GM19397 (cell line): ENCODE results near the gene NOTO.

ENCODE experiments used
- ATAC-seq: cut with Tn5 transposase; IDR thresholded peaks from one replicate; pipeline ENCODE4 v1.9.1; 2021; ENCODE audit warnings: mild to moderate bottlenecking, moderate library complexity; ENCODE audit not compliant: unreplicated experiment

The NOTO gene

DNA sequence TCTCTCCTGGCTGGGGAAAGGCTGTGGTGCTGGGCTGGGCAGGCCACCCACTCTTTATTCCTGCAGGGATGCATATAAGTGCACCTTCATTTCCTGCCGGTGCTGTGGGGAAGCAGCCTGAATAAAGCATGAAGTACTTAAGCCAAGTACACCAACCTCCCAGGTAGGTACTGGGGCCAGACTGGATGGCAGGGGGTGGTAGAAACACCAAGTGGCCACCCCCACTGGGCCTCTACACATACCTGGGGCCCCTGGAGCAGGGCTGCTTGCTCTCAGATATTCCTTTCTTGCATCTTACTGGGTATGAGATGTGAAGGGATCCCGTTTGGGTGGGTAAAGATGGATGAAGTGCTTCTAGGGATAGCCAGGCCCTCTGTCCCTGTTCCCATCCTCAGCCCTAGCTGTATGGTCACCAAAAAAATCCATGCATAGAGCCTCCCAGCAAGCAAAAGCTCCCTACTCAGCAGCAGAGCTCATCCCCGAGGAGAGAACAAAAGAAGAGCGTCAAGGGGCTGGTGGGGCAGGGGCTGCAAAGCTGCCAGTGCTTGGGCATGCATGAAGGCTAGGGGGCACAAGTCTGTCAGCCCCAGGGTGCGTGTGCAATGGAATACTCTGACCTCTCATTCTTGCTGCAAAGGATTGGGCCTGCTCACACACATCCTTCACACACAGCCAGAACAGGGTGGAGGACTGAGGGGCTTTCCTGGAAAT, 53.7 kb downstream of the NOTO start:
- no peak for ATAC-seq

DNA sequence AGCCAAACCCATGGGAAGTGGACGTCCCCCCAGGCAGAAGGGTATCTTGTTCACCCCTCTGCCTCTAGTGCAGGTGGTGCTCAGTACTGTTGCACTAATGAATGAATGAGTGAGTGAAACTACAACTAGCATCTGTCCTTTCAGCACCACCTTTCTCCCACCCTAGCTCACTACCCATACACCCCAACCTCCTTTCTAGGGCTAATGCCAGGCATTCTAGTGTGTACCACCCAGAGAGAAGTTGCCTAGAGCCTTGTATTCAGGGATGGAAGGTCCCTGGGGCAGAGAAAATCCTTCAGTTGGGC, 54.2 kb downstream of the NOTO start:
- ATAC-seq, result no peak

DNA sequence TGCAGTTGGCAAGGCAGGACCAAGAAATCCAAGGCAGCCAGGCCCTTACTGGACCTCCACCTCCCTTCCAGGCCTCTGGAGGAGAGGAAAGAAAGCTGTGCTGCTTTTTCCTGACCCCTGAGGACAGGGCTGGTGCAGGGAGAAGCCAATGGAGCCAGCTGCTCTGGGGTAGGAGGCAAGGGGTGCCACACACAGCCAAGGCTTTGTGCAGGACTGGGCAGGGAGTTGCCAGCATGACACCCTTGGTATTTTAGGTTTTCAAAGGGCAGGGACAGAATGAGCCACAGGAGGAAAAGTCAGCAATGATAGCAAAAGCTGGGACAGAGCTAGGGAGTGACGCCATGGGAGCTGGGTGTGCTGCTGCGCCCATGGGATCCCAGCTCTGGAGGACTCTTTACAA, 54.6 kb downstream of the NOTO start:
- ATAC-seq, result no peak

DNA sequence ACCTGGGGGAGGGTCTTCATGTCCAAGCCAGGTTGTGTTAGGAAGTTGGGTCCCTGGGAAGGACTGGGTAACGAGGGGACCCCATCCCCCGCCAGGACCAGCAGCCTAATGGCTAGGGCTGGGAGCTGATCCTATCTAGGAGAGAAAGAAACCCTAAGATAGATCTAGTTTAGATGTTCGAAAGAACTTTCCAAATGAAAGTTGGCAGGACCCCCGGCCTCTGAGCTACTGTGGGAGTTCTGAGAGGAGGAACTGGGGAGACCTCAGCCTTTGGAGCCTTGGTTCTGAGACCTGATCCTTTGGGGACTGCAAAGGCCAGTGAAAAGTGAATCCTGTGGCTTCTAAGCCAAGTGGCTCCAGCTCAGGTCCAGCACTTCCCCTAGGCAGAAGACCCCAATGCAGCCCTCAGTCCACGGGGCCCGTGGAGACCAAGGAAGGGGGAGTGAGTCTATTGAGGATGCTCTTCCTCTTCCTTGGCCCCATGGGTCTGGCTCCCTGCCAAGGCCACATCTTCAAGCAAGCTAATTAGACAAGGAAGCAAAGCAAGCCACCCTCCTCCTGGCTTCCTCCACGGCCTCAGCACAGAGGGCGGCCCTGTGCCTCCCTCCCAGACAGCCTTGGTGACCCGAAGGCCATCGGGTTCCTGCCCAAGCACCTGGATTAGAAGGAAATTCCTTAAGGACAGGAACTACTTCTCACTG, 55.2 kb downstream of the NOTO start:
- ATAC-seq, result no peak

DNA sequence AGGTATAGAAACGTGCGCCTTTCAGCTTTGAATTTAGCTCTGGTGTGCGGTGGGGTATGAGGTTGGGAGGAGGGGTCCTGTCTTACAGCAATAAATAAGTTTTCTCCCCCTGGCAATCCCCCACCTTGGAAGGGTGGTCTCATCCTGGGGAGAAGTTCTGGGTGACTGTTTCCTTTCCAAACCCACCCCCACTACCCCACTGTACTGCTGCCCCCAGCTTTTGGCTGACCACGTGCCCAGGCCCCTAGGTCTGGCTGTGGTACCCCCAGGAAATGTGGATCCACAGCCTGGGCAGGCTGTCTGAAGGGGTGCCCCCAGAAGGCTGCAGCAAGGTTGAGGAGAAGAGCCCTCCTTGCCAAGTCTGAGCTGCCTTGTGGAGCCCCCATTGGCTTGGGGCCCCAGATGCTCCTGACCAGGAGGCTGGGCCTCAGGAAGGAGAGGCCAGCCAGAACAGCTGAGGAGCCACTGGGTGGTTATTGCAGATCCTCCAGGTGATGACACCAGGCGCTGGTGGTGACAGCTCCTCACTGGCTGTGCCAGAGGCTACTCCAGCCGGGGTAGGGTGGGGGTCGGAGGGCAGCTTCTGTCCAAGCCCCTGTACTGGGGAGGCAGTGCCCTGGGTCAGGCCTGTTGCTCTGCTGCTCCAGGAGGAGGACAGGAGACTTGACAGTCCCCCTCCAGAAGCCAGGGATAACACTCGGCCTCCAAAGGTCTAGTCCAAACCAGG, 56.0 kb downstream of the NOTO start:
- ATAC-seq, result no peak

DNA sequence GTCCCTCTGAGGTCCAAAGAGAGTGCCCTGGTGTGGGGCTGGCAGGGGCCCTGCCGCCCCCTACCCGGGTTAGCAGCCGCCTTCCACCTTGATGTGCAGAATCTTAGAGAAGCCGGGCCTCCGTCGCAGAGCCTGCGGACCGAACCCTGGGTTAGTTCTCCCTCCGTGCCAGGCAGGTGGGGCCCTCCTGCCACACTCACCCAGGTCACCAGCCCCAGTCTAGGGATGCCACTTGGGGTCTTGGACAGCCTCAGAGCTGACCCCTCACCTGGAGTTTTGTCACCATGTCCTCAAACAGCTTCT, 56.5 kb downstream of the NOTO start:
- ATAC-seq, result no peak

DNA sequence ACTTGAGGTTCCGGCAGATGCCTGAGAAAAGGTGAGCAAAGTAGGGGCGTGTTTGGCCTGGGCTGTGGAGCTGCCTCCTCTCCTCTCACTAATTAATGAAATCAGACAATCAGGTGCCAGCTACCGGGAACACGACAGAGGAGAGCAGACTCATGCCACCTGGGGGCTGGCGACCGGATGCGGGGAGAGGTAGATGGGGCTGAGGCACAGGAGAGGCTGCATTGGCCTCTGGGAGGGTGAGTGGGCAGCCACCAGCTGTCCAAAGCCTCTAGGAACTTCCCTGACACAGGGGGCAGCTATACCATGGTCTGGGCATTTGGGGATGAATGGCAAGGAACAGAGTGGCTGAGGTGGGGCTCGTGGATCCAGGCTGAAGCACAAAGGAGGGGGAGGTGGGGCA, 56.9 kb downstream of the NOTO start:
- ATAC-seq, result no peak

DNA sequence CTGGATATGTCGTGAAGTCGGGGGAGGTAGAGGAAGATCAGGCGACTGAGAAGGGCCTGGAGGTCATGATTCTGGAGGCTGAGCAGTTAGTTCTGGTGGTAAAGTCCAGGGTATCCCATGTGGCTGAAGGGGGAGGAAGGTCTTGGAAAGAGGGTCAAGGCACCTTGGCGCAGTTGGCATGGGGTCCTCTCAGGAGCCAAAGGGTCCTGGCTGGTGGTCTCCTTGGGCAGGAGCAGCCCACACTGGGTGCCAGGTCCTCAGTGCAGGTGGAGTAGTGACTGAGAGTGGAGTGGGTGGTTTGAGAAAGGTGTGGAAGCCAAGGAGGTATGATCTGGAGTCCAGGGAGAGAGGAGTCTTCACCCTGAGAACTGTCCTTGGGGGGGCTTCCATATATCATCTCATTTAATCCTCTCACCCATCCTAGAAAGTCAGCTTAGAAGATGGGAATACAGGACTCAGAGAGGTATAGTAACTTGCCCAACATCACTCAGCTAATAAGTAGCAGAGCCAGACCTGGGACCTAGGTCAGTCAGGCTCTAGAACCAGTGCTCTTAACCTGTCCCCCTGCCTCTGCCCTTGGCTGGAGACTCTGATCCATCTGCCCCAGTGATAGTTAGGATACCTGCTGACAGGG, 57.4 kb downstream of the NOTO start:
- no peak for ATAC-seq

DNA sequence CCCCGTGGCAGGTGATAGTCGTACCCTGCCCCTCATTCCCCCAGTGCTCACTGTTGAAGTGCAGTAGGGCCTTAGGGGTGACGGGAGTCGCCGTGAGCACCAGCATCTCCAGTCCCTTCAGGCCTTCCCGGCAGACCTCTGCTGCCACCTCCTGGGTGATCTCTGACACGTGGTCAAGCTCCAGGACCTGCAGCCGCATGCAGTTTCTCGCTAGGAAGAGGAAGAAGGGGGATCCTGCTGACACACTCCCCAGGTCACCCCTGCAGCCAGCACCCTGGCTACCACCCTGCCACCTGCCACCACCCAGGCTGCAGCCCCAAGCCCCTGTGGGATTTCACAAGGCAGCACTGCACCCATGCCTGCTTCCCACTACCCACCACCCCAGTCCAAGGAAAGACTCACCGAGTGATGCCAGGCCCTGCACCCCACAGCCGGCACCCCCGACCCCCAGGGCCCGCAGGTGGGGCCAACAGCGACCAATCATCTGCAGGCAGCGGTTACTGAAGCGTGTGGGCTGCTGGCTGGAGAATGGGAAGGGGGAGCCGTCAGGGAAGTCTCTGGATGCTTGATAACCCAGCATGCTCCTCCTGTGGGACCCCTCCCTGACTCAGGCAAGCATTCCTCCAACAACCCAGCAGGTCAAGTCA, 58.1 kb downstream of the NOTO start:
- ATAC-seq, result no peak
